HepG2 (cell line): ENCODE data around the gene NT5C2. TPM values are rescaled to one million over a fixed set of nuclear protein-coding genes. Genes with fewer than 3 reads are reported as not detected.

Experiments used
- CREB1 ChIP-seq, 2 experiments: fragments of 450-650 bp in 1 of 2; IDR thresholded peaks; 2 replicates each; pipeline ENCODE4 v1.6.1; 2016 to 2017; ENCODE audit warnings: control low read depth in 1 of 2, mild to moderate bottlenecking in 1 of 2, missing compliant biosample characterization in 1 of 2, missing genetic modification characterization in 1 of 2
- HDAC2 ChIP-seq: sonication (generic); formaldehyde crosslinking; IDR thresholded peaks from 2 replicates; pipeline ENCODE4 v1.4.0; 2020; ENCODE audit warnings: missing genetic modification reagents
- NFYB ChIP-seq: sonication (generic); formaldehyde crosslinking; IDR thresholded peaks from 2 replicates; pipeline ENCODE4 v1.4.0; 2020; ENCODE audit warnings: missing genetic modification reagents
- SCMH1 ChIP-seq: sonication (generic); formaldehyde crosslinking; IDR thresholded peaks from 2 replicates; pipeline ENCODE4 v1.9.0; 2021; ENCODE audit warnings: missing genetic modification reagents, mild to moderate bottlenecking, borderline replicate concordance
- SP2 ChIP-seq: sonication (generic); formaldehyde crosslinking; IDR thresholded peaks from 2 replicates; pipeline ENCODE4 v1.5.1; 2020; ENCODE audit warnings: mild to moderate bottlenecking, missing genetic modification reagents
- TAF1 ChIP-seq: sonication (generic); formaldehyde crosslinking; IDR thresholded peaks from 2 replicates; pipeline ENCODE4 v1.4.0; 2020; ENCODE audit warnings: missing genetic modification reagents
- ZNF33B ChIP-seq: sonication (generic); formaldehyde crosslinking; IDR thresholded peaks from 2 replicates; pipeline ENCODE4 v1.5.1; 2020; ENCODE audit warnings: mild to moderate bottlenecking, missing genetic modification reagents
- ZNF558 ChIP-seq: sonication (generic); formaldehyde crosslinking; IDR thresholded peaks from 2 replicates; pipeline ENCODE4 v1.9.0; 2022; ENCODE audit warnings: mild to moderate bottlenecking, missing genetic modification reagents, borderline replicate concordance
- ZNF589 ChIP-seq: sonication (generic); formaldehyde crosslinking; conservative IDR thresholded peaks from 2 replicates; pipeline ENCODE4 v1.8.0; 2022; ENCODE audit warnings: mild to moderate bottlenecking, moderate library complexity, missing genetic modification reagents
- ZSCAN12 ChIP-seq: sonication (generic); formaldehyde crosslinking; IDR thresholded peaks from 2 replicates; pipeline ENCODE4 v1.9.0; 2021; ENCODE audit warnings: mild to moderate bottlenecking, missing genetic modification reagents
- ZZZ3 ChIP-seq: sonication (generic); formaldehyde crosslinking; IDR thresholded peaks from 2 replicates; pipeline ENCODE4 v1.4.0; 2020; ENCODE audit warnings: missing genetic modification reagents, mild to moderate bottlenecking, borderline replicate concordance
- polyA plus RNA-seq, 8 experiments: library from polyadenylated mRNA; depleted of rRNA in 3 of 8; stranded (reverse) in 7 of 8; unstranded in 1 of 8; fragments of >200 nt; fragmentation: Illumina TruSeq in 4 of 8; extraction: Trizol in 4 of 8; gene quantifications; 2 replicates each; pipeline versions ENCODE4 v1.2.1 to v1.2.3, GENCODE V29; 2011 to 2016; ENCODE audit warnings: low read depth in 4 of 8, missing spikeins in 1 of 8, mixed read lengths in 1 of 8; ENCODE audit not compliant: insufficient read depth in 1 of 8
- total RNA-seq, 5 experiments: library from RNA; depleted of rRNA; stranded (reverse); fragments of >200 nt; fragmentation: Illumina TruSeq; extraction: Trizol; gene quantifications; 2 replicates each; pipeline ENCODE4 v1.2.3, GENCODE V29; 2016; ENCODE audit warnings: low read depth in 1 of 5
- TF ChIP-seq, protein P1 (sequence below): sonication (generic); formaldehyde crosslinking; IDR thresholded peaks from 2 replicates; pipeline ENCODE4 v1.4.0; 2020; ENCODE audit warnings: mild to moderate bottlenecking, low read depth, missing genetic modification reagents
- TF ChIP-seq, protein P2 (sequence below): IDR thresholded peaks from 2 replicates; pipeline ENCODE4 v1.6.1; 2018; ENCODE audit warnings: missing genetic modification reagents
- TF ChIP-seq, protein P3 (sequence below): sonication (generic); formaldehyde crosslinking; IDR thresholded peaks from 2 replicates; pipeline ENCODE4 v1.4.0; 2020; ENCODE audit warnings: missing genetic modification reagents, borderline replicate concordance
- TF ChIP-seq, protein P4 (sequence below): sonication (generic); formaldehyde crosslinking; IDR thresholded peaks from 2 replicates; pipeline ENCODE4 v1.5.1; 2020; ENCODE audit warnings: missing genetic modification reagents, mild to moderate bottlenecking, borderline replicate concordance
- TF ChIP-seq, protein P5 (sequence below): IDR thresholded peaks from 2 replicates; pipeline ENCODE4 v1.6.1; 2016; ENCODE audit warnings: control low read depth
- TF ChIP-seq, protein P6 (sequence below): sonication (generic); formaldehyde crosslinking; IDR thresholded peaks from 2 replicates; pipeline ENCODE4 v1.8.0; 2022; ENCODE audit warnings: missing genetic modification reagents, low read depth, mild to moderate bottlenecking, borderline replicate concordance
- TF ChIP-seq, protein P7 (sequence below): IDR thresholded peaks from 2 replicates; pipeline ENCODE4 v1.6.1; 2016; ENCODE audit warnings: low read depth, borderline replicate concordance
- TF ChIP-seq, protein P8 (sequence below): sonication (generic); formaldehyde crosslinking; IDR thresholded peaks from 2 replicates; pipeline ENCODE4 v1.4.0; 2020; ENCODE audit warnings: missing genetic modification reagents, borderline replicate concordance

Gene NT5C2
- total and polyA plus RNA-seq, 2 of the 13 experiments (the other 11 are each of a cell fraction or from before 2014, with no cell fraction given), result 40.6 to 55.2 TPM

DNA sequence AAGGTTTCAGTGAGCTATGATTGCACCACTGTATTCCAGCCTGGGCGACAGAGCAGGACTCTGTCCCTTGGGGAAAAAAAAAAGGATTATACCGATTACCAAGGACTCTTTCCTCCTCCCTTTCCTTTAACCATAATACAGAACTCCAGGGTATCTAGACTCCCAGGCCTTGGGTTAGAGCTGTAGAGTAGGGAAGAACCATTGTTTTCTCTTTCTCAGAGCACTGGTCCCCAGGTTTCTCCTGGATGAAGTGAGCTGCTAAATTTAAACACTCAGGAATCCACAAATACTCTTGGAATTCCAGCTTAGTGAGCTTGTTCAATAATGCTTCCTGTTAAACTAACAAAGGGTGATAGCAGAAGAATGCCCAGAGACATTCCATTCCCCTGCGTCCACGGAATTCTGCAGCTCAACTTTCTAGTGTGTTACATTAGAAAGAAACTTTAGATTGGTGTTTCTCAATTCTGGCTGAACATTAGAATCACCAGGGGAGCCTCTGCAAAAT lies 38.0 kb upstream of the NT5C2 start (continued):
- TF ChIP-seq, protein P1, sequence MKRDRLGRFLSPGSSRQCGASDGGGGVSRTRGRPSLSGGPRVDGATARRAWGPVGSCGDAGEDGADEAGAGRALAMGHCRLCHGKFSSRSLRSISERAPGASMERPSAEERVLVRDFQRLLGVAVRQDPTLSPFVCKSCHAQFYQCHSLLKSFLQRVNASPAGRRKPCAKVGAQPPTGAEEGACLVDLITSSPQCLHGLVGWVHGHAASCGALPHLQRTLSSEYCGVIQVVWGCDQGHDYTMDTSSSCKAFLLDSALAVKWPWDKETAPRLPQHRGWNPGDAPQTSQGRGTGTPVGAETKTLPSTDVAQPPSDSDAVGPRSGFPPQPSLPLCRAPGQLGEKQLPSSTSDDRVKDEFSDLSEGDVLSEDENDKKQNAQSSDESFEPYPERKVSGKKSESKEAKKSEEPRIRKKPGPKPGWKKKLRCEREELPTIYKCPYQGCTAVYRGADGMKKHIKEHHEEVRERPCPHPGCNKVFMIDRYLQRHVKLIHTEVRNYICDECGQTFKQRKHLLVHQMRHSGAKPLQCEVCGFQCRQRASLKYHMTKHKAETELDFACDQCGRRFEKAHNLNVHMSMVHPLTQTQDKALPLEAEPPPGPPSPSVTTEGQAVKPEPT (CRISPR knock-in tag), result no peak
- TF ChIP-seq, protein P2, sequence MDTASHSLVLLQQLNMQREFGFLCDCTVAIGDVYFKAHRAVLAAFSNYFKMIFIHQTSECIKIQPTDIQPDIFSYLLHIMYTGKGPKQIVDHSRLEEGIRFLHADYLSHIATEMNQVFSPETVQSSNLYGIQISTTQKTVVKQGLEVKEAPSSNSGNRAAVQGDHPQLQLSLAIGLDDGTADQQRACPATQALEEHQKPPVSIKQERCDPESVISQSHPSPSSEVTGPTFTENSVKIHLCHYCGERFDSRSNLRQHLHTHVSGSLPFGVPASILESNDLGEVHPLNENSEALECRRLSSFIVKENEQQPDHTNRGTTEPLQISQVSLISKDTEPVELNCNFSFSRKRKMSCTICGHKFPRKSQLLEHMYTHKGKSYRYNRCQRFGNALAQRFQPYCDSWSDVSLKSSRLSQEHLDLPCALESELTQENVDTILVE (CRISPR knock-in tag), result no peak
- TF ChIP-seq, protein P3, sequence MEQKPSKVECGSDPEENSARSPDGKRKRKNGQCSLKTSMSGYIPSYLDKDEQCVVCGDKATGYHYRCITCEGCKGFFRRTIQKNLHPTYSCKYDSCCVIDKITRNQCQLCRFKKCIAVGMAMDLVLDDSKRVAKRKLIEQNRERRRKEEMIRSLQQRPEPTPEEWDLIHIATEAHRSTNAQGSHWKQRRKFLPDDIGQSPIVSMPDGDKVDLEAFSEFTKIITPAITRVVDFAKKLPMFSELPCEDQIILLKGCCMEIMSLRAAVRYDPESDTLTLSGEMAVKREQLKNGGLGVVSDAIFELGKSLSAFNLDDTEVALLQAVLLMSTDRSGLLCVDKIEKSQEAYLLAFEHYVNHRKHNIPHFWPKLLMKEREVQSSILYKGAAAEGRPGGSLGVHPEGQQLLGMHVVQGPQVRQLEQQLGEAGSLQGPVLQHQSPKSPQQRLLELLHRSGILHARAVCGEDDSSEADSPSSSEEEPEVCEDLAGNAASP (CRISPR knock-in tag), result 0 out of 2 replicates have a peak, but pooled peaks have one; percentile 30
- no peak for TF ChIP-seq SP2
- TF ChIP-seq ZZZ3 (CRISPR knock-in tag), result no peak
- TF ChIP-seq ZNF558 (CRISPR knock-in tag), result no peak
- TF ChIP-seq ZSCAN12 (CRISPR knock-in tag), result no peak
- no peak for TF ChIP-seq NFYB
- TF ChIP-seq, protein P4, sequence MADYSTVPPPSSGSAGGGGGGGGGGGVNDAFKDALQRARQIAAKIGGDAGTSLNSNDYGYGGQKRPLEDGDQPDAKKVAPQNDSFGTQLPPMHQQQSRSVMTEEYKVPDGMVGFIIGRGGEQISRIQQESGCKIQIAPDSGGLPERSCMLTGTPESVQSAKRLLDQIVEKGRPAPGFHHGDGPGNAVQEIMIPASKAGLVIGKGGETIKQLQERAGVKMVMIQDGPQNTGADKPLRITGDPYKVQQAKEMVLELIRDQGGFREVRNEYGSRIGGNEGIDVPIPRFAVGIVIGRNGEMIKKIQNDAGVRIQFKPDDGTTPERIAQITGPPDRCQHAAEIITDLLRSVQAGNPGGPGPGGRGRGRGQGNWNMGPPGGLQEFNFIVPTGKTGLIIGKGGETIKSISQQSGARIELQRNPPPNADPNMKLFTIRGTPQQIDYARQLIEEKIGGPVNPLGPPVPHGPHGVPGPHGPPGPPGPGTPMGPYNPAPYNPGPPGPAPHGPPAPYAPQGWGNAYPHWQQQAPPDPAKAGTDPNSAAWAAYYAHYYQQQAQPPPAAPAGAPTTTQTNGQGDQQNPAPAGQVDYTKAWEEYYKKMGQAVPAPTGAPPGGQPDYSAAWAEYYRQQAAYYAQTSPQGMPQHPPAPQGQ, result no peak
- no peak for TF ChIP-seq TAF1
- no peak for TF ChIP-seq ZNF589
- TF ChIP-seq, protein P5, sequence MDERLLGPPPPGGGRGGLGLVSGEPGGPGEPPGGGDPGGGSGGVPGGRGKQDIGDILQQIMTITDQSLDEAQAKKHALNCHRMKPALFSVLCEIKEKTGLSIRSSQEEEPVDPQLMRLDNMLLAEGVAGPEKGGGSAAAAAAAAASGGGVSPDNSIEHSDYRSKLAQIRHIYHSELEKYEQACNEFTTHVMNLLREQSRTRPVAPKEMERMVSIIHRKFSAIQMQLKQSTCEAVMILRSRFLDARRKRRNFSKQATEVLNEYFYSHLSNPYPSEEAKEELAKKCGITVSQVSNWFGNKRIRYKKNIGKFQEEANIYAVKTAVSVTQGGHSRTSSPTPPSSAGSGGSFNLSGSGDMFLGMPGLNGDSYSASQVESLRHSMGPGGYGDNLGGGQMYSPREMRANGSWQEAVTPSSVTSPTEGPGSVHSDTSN (CRISPR knock-in tag), result no peak
- TF ChIP-seq SCMH1 (CRISPR knock-in tag), result no peak
- no peak for TF ChIP-seq CREB1 (IDR thresholded peaks at IDR 0.05)
- no peak; the same call in 1 of the 2 replicates for TF ChIP-seq CREB1 (CRISPR knock-in tag; IDR thresholded peaks at IDR 0.05)
- TF ChIP-seq ZNF33B (CRISPR knock-in tag), result no peak
- TF ChIP-seq, protein P6, sequence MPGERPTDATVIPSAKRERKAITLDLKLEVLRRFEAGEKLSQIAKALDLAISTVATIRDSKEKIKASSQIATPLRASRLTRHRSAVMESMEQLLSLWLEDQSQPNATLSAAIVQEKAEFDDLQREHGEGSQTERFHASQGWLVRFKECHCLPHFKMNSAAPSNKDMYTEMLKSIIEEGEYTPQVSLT (CRISPR knock-in tag), result no peak
- TF ChIP-seq HDAC2, result peak; percentile 84
- TF ChIP-seq, protein P7, sequence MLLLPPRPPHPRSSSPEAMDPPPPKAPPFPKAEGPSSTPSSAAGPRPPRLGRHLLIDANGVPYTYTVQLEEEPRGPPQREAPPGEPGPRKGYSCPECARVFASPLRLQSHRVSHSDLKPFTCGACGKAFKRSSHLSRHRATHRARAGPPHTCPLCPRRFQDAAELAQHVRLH (CRISPR knock-in tag), result no peak
- TF ChIP-seq, protein P8, sequence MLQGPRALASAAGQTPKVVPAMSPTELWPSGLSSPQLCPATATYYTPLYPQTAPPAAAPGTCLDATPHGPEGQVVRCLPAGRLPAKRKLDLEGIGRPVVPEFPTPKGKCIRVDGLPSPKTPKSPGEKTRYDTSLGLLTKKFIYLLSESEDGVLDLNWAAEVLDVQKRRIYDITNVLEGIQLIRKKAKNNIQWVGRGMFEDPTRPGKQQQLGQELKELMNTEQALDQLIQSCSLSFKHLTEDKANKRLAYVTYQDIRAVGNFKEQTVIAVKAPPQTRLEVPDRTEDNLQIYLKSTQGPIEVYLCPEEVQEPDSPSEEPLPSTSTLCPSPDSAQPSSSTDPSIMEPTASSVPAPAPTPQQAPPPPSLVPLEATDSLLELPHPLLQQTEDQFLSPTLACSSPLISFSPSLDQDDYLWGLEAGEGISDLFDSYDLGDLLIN, result no peak
